ENCODE data around the gene MYO1C. TPM values are rescaled to one million over a fixed set of nuclear protein-coding genes. Genes with fewer than 3 reads are reported as not detected.

MYO1C gene
- total and polyA plus RNA-seq, 9 of the 15 experiments (the other 6 are each of a cell fraction or from before 2014, with no cell fraction given) = 0.46 to 32.5 (median 11.6) TPM

- Histone ChIP-seq H4K20me1 (replicated peaks; ENCODE audit: control insufficient read depth, insufficient read depth, low read length) (no peaks in the 10 kb centered on the region; the same call in none of the 2 replicates), H3K9ac (ENCODE audit: insufficient read depth in 1 of 2, low read depth in 2 of 2, low read length in 2 of 2) (no peak overlapping the region), H3K9me1 (ENCODE audit: control insufficient read depth, insufficient read depth, low read length) (no peaks in the 10 kb centered on the region), H3K9me3 (replicated peaks; ENCODE audit: control insufficient read depth, insufficient read depth, low read depth, low read length) (no peaks in the 10 kb centered on the region), H3K4me3 (no peak overlapping the region), H3K36me3 (ENCODE audit: control insufficient read depth, insufficient read depth, low read length) (peaks cover 49% of the 10 kb centered on the region; the same call in 2 of the 3 replicates), H3K4me1 (replicated peaks in 1 of 2; ENCODE audit: control insufficient read depth in 2 of 2, insufficient read depth in 2 of 2, low read length in 2 of 2) (no peaks in the 10 kb centered on the region), H2AFZ (ENCODE audit: low read depth, low read length) (no peak overlapping the region), H3K27me3 (ENCODE audit: control insufficient read depth in 2 of 2, insufficient read depth in 2 of 2, low read length in 2 of 2) (no peaks in the 10 kb centered on the region), H3K4me2 (ENCODE audit: insufficient read depth, low read length) (no peak overlapping the region), H3K27ac (ENCODE audit: extremely low read depth, low read depth, low read length) (no peak overlapping the region), H3K79me2 (ENCODE audit: control insufficient read depth, insufficient read depth, low read length) (peaks cover 10% of the 10 kb centered on the region; the same call in 2 of the 3 replicates)
- no peak for DNase-seq (ENCODE audit: extremely low read depth in 1 of 4, low spot score in 3 of 4)
- ChIA-PET POLR2A (interaction anchor here (0.6 to 1.1 kb wide), 3 partner anchors 10 to 23 kb away, joined by 3 to 4 read pairs (median 3); partner anchors contain the start of gene YWHAE), CTCF (ENCODE audit: low intra/inter-chr PET ratio) (no interaction called here)
- FAIRE-seq = no peak
- BruUV-seq (replicated peaks) = no TSS peak
- ATAC-seq = no peak
- 79% methylated on average over 7 of the region's 10 CpGs for WGBS (ENCODE audit: insufficient coverage, low coverage, missing lambda C conversion rate)
- in situ Hi-C loops (cut with MboI) (no loop called here), intact Hi-C loops (cut with micrococcal nuclease) (no loop called here)
- TF ChIP-seq ZFP1 (CRISPR knock-in tag; IDR thresholded peaks at IDR 0.05) (no peak), ZNF224 (CRISPR knock-in tag; IDR thresholded peaks at IDR 0.05) (no peak), SMAD3 (CRISPR knock-in tag; conservative IDR thresholded peaks at IDR 0.05) (no peak), NCOA2 (IDR thresholded peaks at IDR 0.05; ENCODE audit: partially characterized antibody in 2 of 2) (no peak), ZNF253 (CRISPR knock-in tag; conservative IDR thresholded peaks at IDR 0.05) (no peak), PATZ1 (CRISPR knock-in tag; IDR thresholded peaks at IDR 0.05; ENCODE audit: borderline replicate concordance) (no peak), ZNF12 (CRISPR knock-in tag; IDR thresholded peaks at IDR 0.05) (no peak), ZNF24 (IDR thresholded peaks at IDR 0.05) (no peak), ZBTB17 (CRISPR knock-in tag; IDR thresholded peaks at IDR 0.05) (no peak), CBX3 (IDR thresholded peaks at IDR 0.05; ENCODE audit: borderline replicate concordance in 1 of 2, low read length in 2 of 2) (no peak), TARDBP (IDR thresholded peaks at IDR 0.05) (no peak), SIRT6 (IDR thresholded peaks at IDR 0.05; ENCODE audit: low read depth, low read length) (no peak), JUNB (CRISPR knock-in tag; conservative IDR thresholded peaks at IDR 0.05) (no peak), RBM39 (optimal IDR thresholded peaks at IDR 0.05; ENCODE audit: low read depth, low read length) (no peak), ETV6 (IDR thresholded peaks at IDR 0.05; ENCODE audit: borderline replicate concordance in 1 of 2, low read depth in 2 of 2, low read length in 1 of 2) (no peak), ETV6 (CRISPR knock-in tag; IDR thresholded peaks at IDR 0.05; ENCODE audit: borderline replicate concordance) (no peak)
- TF ChIP-seq, protein P1, sequence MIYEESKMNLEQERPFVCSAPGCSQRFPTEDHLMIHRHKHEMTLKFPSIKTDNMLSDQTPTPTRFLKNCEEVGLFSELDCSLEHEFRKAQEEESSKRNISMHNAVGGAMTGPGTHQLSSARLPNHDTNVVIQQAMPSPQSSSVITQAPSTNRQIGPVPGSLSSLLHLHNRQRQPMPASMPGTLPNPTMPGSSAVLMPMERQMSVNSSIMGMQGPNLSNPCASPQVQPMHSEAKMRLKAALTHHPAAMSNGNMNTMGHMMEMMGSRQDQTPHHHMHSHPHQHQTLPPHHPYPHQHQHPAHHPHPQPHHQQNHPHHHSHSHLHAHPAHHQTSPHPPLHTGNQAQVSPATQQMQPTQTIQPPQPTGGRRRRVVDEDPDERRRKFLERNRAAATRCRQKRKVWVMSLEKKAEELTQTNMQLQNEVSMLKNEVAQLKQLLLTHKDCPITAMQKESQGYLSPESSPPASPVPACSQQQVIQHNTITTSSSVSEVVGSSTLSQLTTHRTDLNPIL (CRISPR knock-in tag; IDR thresholded peaks at IDR 0.05) = no peak
- TF ChIP-seq, protein P2, sequence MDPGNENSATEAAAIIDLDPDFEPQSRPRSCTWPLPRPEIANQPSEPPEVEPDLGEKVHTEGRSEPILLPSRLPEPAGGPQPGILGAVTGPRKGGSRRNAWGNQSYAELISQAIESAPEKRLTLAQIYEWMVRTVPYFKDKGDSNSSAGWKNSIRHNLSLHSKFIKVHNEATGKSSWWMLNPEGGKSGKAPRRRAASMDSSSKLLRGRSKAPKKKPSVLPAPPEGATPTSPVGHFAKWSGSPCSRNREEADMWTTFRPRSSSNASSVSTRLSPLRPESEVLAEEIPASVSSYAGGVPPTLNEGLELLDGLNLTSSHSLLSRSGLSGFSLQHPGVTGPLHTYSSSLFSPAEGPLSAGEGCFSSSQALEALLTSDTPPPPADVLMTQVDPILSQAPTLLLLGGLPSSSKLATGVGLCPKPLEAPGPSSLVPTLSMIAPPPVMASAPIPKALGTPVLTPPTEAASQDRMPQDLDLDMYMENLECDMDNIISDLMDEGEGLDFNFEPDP (CRISPR knock-in tag; IDR thresholded peaks at IDR 0.05) = no peak
These were observed 68.9 kb downstream of the MYO1C start for GRCh38 chr17:1423456-1424135.
